H1 (cell line): ENCODE data around the gene DCAF4L1. TPM values are rescaled to one million over a fixed set of nuclear protein-coding genes. Genes with fewer than 3 reads are reported as not detected.

ENCODE experiments used
- CTCF ChIA-PET: fragments of 300-600 bp; sonication (Branson Sonifier 250); formaldehyde crosslinking; loops from one replicate; lab custom pipeline; 2021; ENCODE audit not compliant: partially characterized antibody; lab: Charles Lee
- POLR2A ChIA-PET: fragments of 300-600 bp; sonication (Branson Sonifier 250); formaldehyde crosslinking; loops from one replicate; lab custom pipeline; 2021; ENCODE audit warnings: inconsistent platforms; ENCODE audit not compliant: partially characterized antibody; lab: Charles Lee
- DNase-seq, 2 experiments: peaks; one replicate each; pipeline versions ENCODE4 v3.0.0 to v3.0.0-alpha.2; 2010 to 2022; ENCODE audit warnings: low spot score in 2 of 2, low read depth in 1 of 2, mixed read lengths in 1 of 2
- FAIRE-seq: peaks from 2 replicates; lab custom pipeline; 2011; peaks lifted over from hg19 to GRCh38; lab: Jason Lieb, UNC
- H2AFZ ChIP-seq: 2 replicates; pipeline ENCODE4 v1.8.1; 2012; ENCODE audit warnings: low read length, inconsistent platforms
- H2AK5ac ChIP-seq: 2 replicates; pipeline ENCODE4 v1.6.1; 2013; ENCODE audit warnings: low read depth, low read length
- H2BK120ac ChIP-seq: replicated peaks from 2 replicates; pipeline ENCODE3; 2013; ENCODE audit warnings: low read depth, low read length, inconsistent platforms
- H2BK12ac ChIP-seq: 2 replicates; pipeline ENCODE4 v1.6.1; 2013; ENCODE audit warnings: low read depth, low read length
- H2BK15ac ChIP-seq: 2 replicates; pipeline ENCODE4 v1.6.1; 2013; ENCODE audit warnings: low read length
- H2BK20ac ChIP-seq: 2 replicates; pipeline ENCODE4 v1.6.1; 2013; ENCODE audit warnings: low read length
- H2BK5ac ChIP-seq: 2 replicates; pipeline ENCODE4 v1.6.1; 2013; ENCODE audit warnings: low read depth, low read length
- H3K14ac ChIP-seq: 2 replicates; pipeline ENCODE4 v1.6.1; 2013; ENCODE audit warnings: inconsistent platforms; ENCODE audit not compliant: insufficient read length
- H3K18ac ChIP-seq: 2 replicates; pipeline ENCODE4 v1.6.1; 2013; ENCODE audit warnings: low read length; ENCODE audit errors: extremely low read depth
- H3K23ac ChIP-seq: 2 replicates; pipeline ENCODE4 v1.6.1; 2013; ENCODE audit warnings: inconsistent platforms; ENCODE audit not compliant: insufficient read length
- H3K23me2 ChIP-seq: 2 replicates; pipeline ENCODE4 v1.6.1; 2013; ENCODE audit warnings: low read depth, low read length
- H3K27ac ChIP-seq: 2 replicates; pipeline ENCODE4 v1.6.1; 2011; ENCODE audit warnings: low read depth, low read length, inconsistent platforms
- H3K27me3 ChIP-seq, 4 experiments: replicated peaks in 1 of 4; 1 replicate in 1 of 4; 2 replicates in 3 of 4; pipeline versions ENCODE4 v1.6.1 to v1.8.1; 2011 to 2013; ENCODE audit warnings: low read length in 3 of 4, mild to moderate bottlenecking in 3 of 4, inconsistent platforms in 2 of 4, mixed read lengths in 2 of 4, moderate library complexity in 1 of 4; ENCODE audit not compliant: control insufficient read depth in 3 of 4, insufficient read depth in 3 of 4; ENCODE audit errors: extremely low read depth in 1 of 4
- H3K36me3 ChIP-seq, 4 experiments: 2 replicates each; pipeline versions ENCODE4 v1.6.1 to v1.8.1; 2011 to 2013; ENCODE audit warnings: mild to moderate bottlenecking in 4 of 4, low read length in 3 of 4, moderate library complexity in 2 of 4, control low read depth in 1 of 4, inconsistent platforms in 1 of 4; ENCODE audit not compliant: insufficient read depth in 4 of 4, control insufficient read depth in 2 of 4
- H3K4ac ChIP-seq: replicated peaks from 2 replicates; pipeline ENCODE3; 2013; ENCODE audit warnings: low read length, low read depth, mixed read lengths, inconsistent platforms; ENCODE audit not compliant: insufficient read length
- H3K4me1 ChIP-seq, 4 experiments: replicated peaks in 1 of 4; 1 replicate in 1 of 4; 2 replicates in 3 of 4; pipeline versions ENCODE4 v1.6.1 to v1.8.1; 2011 to 2013; ENCODE audit warnings: low read length in 3 of 4, inconsistent platforms in 2 of 4, mixed read lengths in 1 of 4; ENCODE audit not compliant: insufficient read depth in 4 of 4, control insufficient read depth in 3 of 4
- H3K4me2 ChIP-seq, 2 experiments: 2 replicates each; pipeline versions ENCODE4 v1.6.1 to v1.8.1; 2011 to 2013; ENCODE audit warnings: low read depth in 2 of 2, low read length in 2 of 2, control low read depth in 1 of 2, inconsistent platforms in 1 of 2, mild to moderate bottlenecking in 1 of 2; ENCODE audit not compliant: insufficient read depth in 1 of 2
- H3K4me3 ChIP-seq, 4 experiments: fragments of 200-600, 300-600 bp in 1 of 4; sonication (generic), shearing (Covaris generic), sonication (Bioruptor Twin) in 1 of 4; 2 replicates each; pipeline versions ENCODE4 v1.5.1 to v1.8.1; 2011 to 2016; ENCODE audit warnings: low read length in 4 of 4, low read depth in 3 of 4, control low read depth in 2 of 4, inconsistent platforms in 2 of 4, mild to moderate bottlenecking in 2 of 4, mixed read lengths in 1 of 4, moderate library complexity in 1 of 4; ENCODE audit not compliant: insufficient read depth in 2 of 4; ENCODE audit errors: extremely low read depth in 1 of 4
- H3K56ac ChIP-seq: replicated peaks from 2 replicates; pipeline ENCODE3; 2013; ENCODE audit warnings: low read depth, mild to moderate bottlenecking, mixed read lengths, low read length, inconsistent platforms; ENCODE audit not compliant: insufficient read length
- H3K79me1 ChIP-seq: 2 replicates; pipeline ENCODE4 v1.6.1; 2013; ENCODE audit warnings: low read depth, low read length, control low read depth
- H3K79me2 ChIP-seq, 2 experiments: 2 replicates each; pipeline versions ENCODE4 v1.6.1 to v1.8.1; 2012 to 2013; ENCODE audit warnings: low read length in 2 of 2, mild to moderate bottlenecking in 2 of 2, inconsistent platforms in 1 of 2; ENCODE audit not compliant: insufficient read depth in 2 of 2, control insufficient read depth in 1 of 2
- H3K9ac ChIP-seq, 4 experiments: replicated peaks in 1 of 4; 1 replicate in 1 of 4; 2 replicates in 3 of 4; pipeline versions ENCODE4 v1.6.1 to v1.8.1; 2011 to 2013; ENCODE audit warnings: low read depth in 3 of 4, low read length in 3 of 4, control low read depth in 2 of 4, mild to moderate bottlenecking in 2 of 4, moderate library complexity in 2 of 4, inconsistent platforms in 1 of 4; ENCODE audit errors: extremely low read depth in 1 of 4
- H3K9me3 ChIP-seq, 2 experiments: 2 replicates each; pipeline versions ENCODE4 v1.6.1 to v1.8.1; 2012 to 2013; ENCODE audit warnings: mild to moderate bottlenecking in 2 of 2, moderate library complexity in 2 of 2, control low read depth in 1 of 2, inconsistent platforms in 1 of 2, low read depth in 1 of 2, low read length in 1 of 2, mixed read lengths in 1 of 2; ENCODE audit not compliant: insufficient read depth in 2 of 2
- H4K20me1 ChIP-seq, 2 experiments: replicated peaks in 1 of 2; 2 replicates each; pipeline versions ENCODE3 to v1.8.1; 2011 to 2013; ENCODE audit warnings: inconsistent platforms in 2 of 2, low read length in 2 of 2, mild to moderate bottlenecking in 1 of 2; ENCODE audit not compliant: insufficient read depth in 2 of 2, control insufficient read depth in 1 of 2
- H4K5ac ChIP-seq: 2 replicates; pipeline ENCODE4 v1.6.1; 2013; ENCODE audit warnings: low read length, low read depth, mixed read lengths, inconsistent platforms; ENCODE audit not compliant: insufficient read length
- H4K8ac ChIP-seq: 2 replicates; pipeline ENCODE4 v1.8.0; 2013; ENCODE audit warnings: mild to moderate bottlenecking, moderate library complexity, low read length, inconsistent platforms; ENCODE audit not compliant: insufficient read depth; ENCODE audit errors: extremely low read depth
- H4K91ac ChIP-seq: replicated peaks from 2 replicates; pipeline ENCODE3; 2013; ENCODE audit warnings: low read length, mixed read lengths, inconsistent platforms; ENCODE audit not compliant: insufficient read length
- CTBP2 ChIP-seq: IDR thresholded peaks from 2 replicates; pipeline ENCODE4 v1.7.0; 2011; ENCODE audit warnings: borderline replicate concordance, mild to moderate bottlenecking, moderate library complexity, mixed read lengths, low read length; ENCODE audit not compliant: insufficient read depth, insufficient read length
- KDM5A ChIP-seq: fragments of 200-600 bp; IDR thresholded peaks from 2 replicates; pipeline ENCODE4 v1.7.1; 2012; ENCODE audit warnings: mild to moderate bottlenecking, low read length, inconsistent platforms, mixed read lengths
- MAX ChIP-seq: IDR thresholded peaks from 2 replicates; pipeline ENCODE4 v1.6.1; 2012; ENCODE audit warnings: inconsistent platforms
- PHF8 ChIP-seq: fragments of 200-600 bp; sonication (generic); conservative IDR thresholded peaks from 2 replicates; pipeline ENCODE4 v1.7.1; 2012; ENCODE audit warnings: low read depth, mild to moderate bottlenecking, inconsistent platforms, low read length, moderate library complexity
- SIRT6 ChIP-seq: IDR thresholded peaks from one replicate; pipeline ENCODE4 v1.7.1; 2012; ENCODE audit warnings: low read length, inconsistent platforms
- WGBS, 2 experiments: shearing (Covaris generic) in 1 of 2; methylation state at CpG; one replicate each; pipeline versions ENCODE4 v1.1.6 to v1.1.7; 2013 to 2015; ENCODE audit warnings: low lambda C conversion rate in 2 of 2, mixed read lengths in 2 of 2, inconsistent platforms in 1 of 2, low coverage in 1 of 2, missing lambda C conversion rate in 1 of 2; ENCODE audit not compliant: insufficient replicate concordance in 2 of 2, insufficient coverage in 1 of 2, insufficient read length in 1 of 2; ENCODE audit errors: extremely low coverage in 1 of 2, missing lambda C conversion rate in 1 of 2; 5-methylcytosine and 5-hydroxymethylcytosine counted together
- polyA plus RNA-seq, 7 experiments: library from polyadenylated mRNA; depleted of rRNA in 3 of 7; stranded (reverse) in 5 of 7; unstranded in 2 of 7; fragments of >200 nt in 5 of 7; fragments of 200-250 nt in 2 of 7; gene quantifications; 1 replicate in 5 of 7; 2 replicates in 1 of 7; 4 replicates in 1 of 7; pipeline versions ENCODE4 v1.2.1 to v1.2.3, GENCODE V29; 2011 to 2013; ENCODE audit warnings: missing spikeins in 2 of 7, mixed read lengths in 2 of 7
- total RNA-seq: library from RNA; stranded (reverse); fragmentation: NEBNext Ultra II Directional; extraction: Animal tissue kit (Norgen Biotek cat#: 25700); gene quantifications from 2 replicates; pipeline ENCODE4 v1.2.1, GENCODE V29; 2021

The DCAF4L1 gene
- total and polyA plus RNA-seq, 2 of the 8 experiments (the other 6 are each of a cell fraction or from before 2014, with no cell fraction given): 0.06 to 0.15 TPM

DNA sequence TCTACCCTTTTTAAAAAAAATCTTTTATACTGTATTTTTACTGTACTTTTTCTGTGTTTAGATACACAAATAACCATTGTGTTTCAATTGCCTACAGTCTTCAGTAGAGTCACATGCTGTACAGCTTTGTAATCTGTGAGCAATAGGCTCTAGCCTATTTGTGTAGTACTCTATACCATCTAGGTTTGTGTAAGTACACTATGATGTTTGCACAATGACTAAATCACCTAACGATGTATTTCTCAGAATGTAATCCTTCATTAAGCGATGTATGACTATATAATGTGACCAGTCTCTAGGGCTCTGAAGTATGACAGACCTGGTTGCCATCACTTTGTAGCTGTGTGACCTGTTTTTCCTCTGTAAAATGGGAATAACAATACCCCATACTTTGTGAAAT is 14.2 kb upstream of the DCAF4L1 start:
- Histone ChIP-seq H3K9ac (no peak overlapping the region), H2BK15ac (no peak overlapping the region)
- WGBS, 2 experiments: 92% methylated on average over 2 of the region's 2 CpGs; no CpG with 5 or more reads in 1 of the 2 experiments

More for the DNA sequence above, 14.2 kb upstream of the DCAF4L1 start:
- H3K56ac ChIP-seq: no peak overlapping the region
- no peak overlapping the region for H3K14ac ChIP-seq
- H2AFZ ChIP-seq: no peak overlapping the region
- no peaks in the 10 kb centered on the region for H4K20me1 ChIP-seq
- no peak overlapping the region for H4K8ac ChIP-seq
- H2AK5ac ChIP-seq: no peak overlapping the region
- no peak overlapping the region for H2BK5ac ChIP-seq
- H2BK120ac ChIP-seq: no peak overlapping the region
- no peak overlapping the region for H3K4me3 ChIP-seq
- H3K23me2 ChIP-seq: peaks cover 2% of the 10 kb centered on the region; the same call in 1 of the 2 replicates
- DNase-seq (no peak), FAIRE-seq (no peak)
- no peak overlapping the region for H2BK20ac ChIP-seq
- no peak overlapping the region for H3K27ac ChIP-seq
- no peaks in the 10 kb centered on the region for H3K79me1 ChIP-seq
- H4K91ac ChIP-seq: no peak overlapping the region
- no peaks in the 10 kb centered on the region for H3K36me3 ChIP-seq
- POLR2A ChIA-PET: interaction anchor here (2.4 kb wide), 1 partner anchor 9 kb away, joined by 17 read pairs; no protein-coding TSS in a partner anchor
- no peak overlapping the region for H4K5ac ChIP-seq
- no peak overlapping the region for H3K4me2 ChIP-seq
- no peaks in the 10 kb centered on the region for H3K79me2 ChIP-seq
- no peak overlapping the region for H3K23ac ChIP-seq
- H3K27me3 ChIP-seq: no peaks in the 10 kb centered on the region
- no peaks in the 10 kb centered on the region for H3K4me1 ChIP-seq
- no peak overlapping the region for H2BK12ac ChIP-seq
- CTCF ChIA-PET: interaction anchor here (2.4 to 2.5 kb wide), 2 partner anchors 10 kb away, joined by 12 to 15 read pairs; no protein-coding TSS in a partner anchor
- H3K4ac ChIP-seq: no peak overlapping the region
- no peak overlapping the region for H3K18ac ChIP-seq
- no peak for TF ChIP-seq SIRT6
- no peak for TF ChIP-seq KDM5A
- TF ChIP-seq PHF8: no peak
- no peak for TF ChIP-seq MAX
- no peak for TF ChIP-seq CTBP2
- H3K9me3 ChIP-seq: peaks cover 0 to 10% of the 10 kb centered on the region in 2 experiments; a peak in 1 of 4 replicates
